AG04449 (cell line): ENCODE data around the gene TMEM140.

ENCODE experiments used
- CTCF ChIA-PET: fragments of 350-600 bp; formaldehyde crosslinking; extraction: SDS; loops from one replicate; lab custom pipeline; 2021; ENCODE audit warnings: antibody characterized with exemption; lab: Yijun Ruan, JAX
- POLR2A ChIA-PET: fragments of 400-600, 350-600 bp; formaldehyde crosslinking; extraction: SDS; loops from one replicate; lab custom pipeline; 2020; ENCODE audit warnings: antibody characterized with exemption, inconsistent platforms; lab: Yijun Ruan, JAX
- DNase-seq: peaks from one replicate; pipeline ENCODE4 v3.0.0-alpha.2; 2010; ENCODE audit warnings: low read depth, low spot score
- H3K4me3 ChIP-seq: 2 replicates; pipeline ENCODE4 v1.5.1; 2011; ENCODE audit warnings: low read depth, mild to moderate bottlenecking, control low read depth, low read length
- TF ChIP-seq, protein P1 (sequence below): IDR thresholded peaks from one replicate; pipeline ENCODE4 v1.5.1; 2011; ENCODE audit warnings: mild to moderate bottlenecking, moderate library complexity, low read length, control low read depth, inconsistent platforms; ENCODE audit not compliant: insufficient read depth; ENCODE audit errors: missing control alignments

The TMEM140 gene

DNA sequence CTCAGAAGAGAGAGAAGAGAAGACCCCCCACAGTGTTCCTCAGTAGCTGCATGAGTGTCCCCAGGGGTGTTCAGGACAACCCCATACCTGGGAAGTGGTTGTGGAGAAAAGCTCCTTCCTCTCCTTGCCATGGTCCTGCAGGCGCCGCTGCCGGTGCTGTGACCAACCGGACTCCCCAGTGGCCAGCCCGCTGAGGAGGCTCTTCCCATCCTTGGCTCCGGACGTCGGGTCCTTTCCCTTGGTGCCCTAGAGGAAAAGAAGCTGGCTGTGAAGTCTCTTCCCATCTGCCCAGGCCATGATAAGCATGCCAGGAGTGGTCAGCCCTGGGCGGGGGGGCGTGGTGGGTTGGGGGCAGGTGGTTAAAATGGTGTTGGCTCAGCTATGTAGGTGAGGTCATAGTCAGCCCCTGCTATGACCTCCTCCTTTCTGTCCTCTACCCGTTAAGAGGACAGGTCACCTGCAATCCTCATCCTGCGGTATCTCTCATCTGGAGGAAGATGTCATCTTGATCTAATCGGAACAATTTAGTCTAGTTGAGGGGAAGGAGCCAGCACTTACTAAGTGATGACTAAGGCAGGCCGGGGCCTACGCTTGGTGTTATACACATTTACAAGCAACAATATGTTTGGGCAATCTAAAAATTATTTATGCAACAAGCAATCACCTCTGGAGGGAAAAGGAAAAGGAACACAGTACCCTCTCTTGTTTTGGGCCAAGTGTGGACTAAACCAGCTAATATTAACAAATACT is 50.2 kb downstream of the TMEM140 start:
- CTCF ChIA-PET = interaction anchor here (1.1 kb wide), 1 partner anchor 12 kb away, joined by 3 read pairs; no protein-coding TSS in a partner anchor
- DNase-seq = no peak
- no peak overlapping the region for H3K4me3 ChIP-seq
- TF ChIP-seq, protein P1, sequence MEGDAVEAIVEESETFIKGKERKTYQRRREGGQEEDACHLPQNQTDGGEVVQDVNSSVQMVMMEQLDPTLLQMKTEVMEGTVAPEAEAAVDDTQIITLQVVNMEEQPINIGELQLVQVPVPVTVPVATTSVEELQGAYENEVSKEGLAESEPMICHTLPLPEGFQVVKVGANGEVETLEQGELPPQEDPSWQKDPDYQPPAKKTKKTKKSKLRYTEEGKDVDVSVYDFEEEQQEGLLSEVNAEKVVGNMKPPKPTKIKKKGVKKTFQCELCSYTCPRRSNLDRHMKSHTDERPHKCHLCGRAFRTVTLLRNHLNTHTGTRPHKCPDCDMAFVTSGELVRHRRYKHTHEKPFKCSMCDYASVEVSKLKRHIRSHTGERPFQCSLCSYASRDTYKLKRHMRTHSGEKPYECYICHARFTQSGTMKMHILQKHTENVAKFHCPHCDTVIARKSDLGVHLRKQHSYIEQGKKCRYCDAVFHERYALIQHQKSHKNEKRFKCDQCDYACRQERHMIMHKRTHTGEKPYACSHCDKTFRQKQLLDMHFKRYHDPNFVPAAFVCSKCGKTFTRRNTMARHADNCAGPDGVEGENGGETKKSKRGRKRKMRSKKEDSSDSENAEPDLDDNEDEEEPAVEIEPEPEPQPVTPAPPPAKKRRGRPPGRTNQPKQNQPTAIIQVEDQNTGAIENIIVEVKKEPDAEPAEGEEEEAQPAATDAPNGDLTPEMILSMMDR = no peak
- POLR2A ChIA-PET = interaction anchor here (1.8 kb wide), 1 partner anchor 11 kb away, joined by 3 read pairs; no protein-coding TSS in a partner anchor

DNA sequence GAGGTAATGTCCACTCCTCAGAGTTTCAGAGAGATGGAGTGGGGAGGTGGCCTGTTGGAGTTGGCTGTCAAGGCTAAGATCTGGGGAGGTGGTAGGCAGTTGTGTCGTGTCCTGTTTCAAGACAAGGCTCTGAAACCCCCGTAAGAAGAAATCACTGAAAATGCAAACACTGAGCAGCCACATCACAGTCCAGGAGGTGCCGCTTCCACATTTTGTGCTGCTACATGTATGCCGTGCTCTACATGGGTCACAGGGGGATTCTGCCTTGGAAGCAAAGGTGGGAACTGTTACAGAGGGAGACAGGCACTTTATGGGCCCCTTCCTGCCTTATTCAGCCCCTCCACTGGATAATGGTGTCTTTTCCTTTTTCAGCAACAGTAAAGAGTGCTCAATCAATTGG is 51.6 kb downstream of the TMEM140 start:
- no peak overlapping the region for H3K4me3 ChIP-seq
- CTCF ChIA-PET = no interaction called here
- TF ChIP-seq, protein P1 = no peak
- POLR2A ChIA-PET = no interaction called here
- DNase-seq = no peak

DNA sequence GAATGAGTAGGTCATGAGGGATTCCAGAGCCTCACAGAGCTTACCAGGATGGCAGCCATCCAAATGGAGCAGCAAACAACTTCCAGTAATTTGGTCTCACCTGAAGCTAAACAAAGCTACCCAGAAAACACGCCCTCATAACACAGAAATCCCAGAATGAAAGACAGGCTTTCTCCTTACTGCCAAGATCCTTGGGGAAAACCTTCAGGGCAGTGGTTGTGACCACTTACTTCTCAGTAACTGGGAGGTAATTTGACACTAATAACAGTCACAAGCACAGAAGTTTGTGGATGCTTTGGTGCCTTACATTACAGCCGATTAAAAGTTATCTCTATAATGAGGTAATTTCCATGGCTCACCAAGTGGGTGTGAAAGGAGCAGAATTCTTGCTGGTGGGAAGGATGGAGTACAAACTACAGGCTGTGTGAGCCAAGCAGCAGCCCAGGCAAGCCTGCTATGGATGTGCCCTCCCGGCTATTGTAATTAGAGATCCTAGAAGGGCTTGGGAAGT is 53.0 kb downstream of the TMEM140 start:
- POLR2A ChIA-PET = interaction anchor here (1.1 kb wide), 1 partner anchor 10 kb away, joined by 3 read pairs; no protein-coding TSS in a partner anchor
- no peak for DNase-seq
- TF ChIP-seq, protein P1 = no peak
- CTCF ChIA-PET = no interaction called here
- H3K4me3 ChIP-seq = no peak overlapping the region

DNA sequence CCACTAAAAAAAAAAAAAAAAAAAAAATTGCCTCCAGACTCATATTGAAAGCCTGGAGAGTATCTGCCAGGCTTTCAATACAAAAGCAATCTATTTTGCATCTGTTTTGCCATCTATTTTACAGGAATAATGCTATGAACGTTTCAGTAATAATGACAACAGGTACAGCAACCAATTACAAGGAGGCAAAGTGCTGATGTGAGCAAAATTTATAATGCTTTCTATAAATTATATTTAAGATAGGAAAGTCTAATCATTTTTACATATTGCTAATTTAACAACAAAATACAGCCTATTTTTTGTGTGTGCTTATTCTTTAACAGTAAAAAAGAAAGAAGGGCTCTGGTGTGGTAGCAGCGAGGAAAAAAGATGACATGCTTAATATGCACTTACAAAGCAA is 53.5 kb downstream of the TMEM140 start:
- ChIA-PET POLR2A (interaction anchor here (1.1 kb wide), 1 partner anchor 9 kb away, joined by 3 read pairs; no protein-coding TSS in a partner anchor), CTCF (no interaction called here)
- DNase-seq = no peak
- TF ChIP-seq, protein P1 = no peak
- no peak overlapping the region for H3K4me3 ChIP-seq

DNA sequence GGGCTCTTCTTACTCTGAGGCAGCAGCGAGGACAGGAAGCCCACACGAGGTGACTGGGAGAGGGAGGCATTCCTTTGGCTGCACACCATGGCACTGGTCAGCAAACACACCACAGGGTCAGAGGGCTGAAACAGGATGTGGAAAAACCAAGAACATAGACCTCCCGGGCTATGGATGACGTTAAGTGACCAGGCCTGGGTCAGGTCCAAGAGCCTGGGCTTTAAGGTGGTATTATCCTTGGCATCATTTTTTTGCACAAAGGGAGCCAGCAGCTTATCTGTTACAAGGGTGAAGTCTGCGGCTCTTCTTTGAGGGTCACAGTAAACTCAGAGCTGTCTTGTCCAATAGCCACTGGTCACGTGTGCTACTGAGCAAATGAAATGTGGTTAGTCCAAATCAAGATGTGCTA is 56.5 kb downstream of the TMEM140 start:
- DNase-seq = no peak
- TF ChIP-seq, protein P1 = no peak
- no peak overlapping the region for H3K4me3 ChIP-seq
- ChIA-PET POLR2A (interaction anchor here (1.1 kb wide), 1 partner anchor 11 kb away, joined by 3 read pairs; no protein-coding TSS in a partner anchor), CTCF (no interaction called here)

DNA sequence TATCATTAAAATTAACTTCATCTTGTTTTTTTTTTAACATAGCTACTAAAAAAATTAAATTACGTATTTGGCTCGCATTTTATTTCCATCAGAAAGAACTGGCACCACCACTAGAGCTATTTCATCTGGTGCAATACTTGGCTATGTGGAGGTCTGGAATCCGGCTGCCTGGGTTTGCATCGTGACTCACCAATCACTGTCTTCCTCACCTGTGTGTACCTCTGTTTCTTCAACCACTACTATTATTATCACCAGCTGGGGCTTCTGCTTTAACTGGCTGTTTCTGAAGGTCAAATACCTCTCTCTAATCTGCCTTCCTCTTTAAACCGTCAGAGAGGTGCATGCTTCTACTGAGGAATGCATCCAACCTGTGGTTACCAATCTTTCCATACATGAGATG is 57.0 kb downstream of the TMEM140 start:
- TF ChIP-seq, protein P1 = no peak
- POLR2A ChIA-PET = interaction anchor here (1.1 kb wide), 1 partner anchor 11 kb away, joined by 3 read pairs; no protein-coding TSS in a partner anchor
- no peak for DNase-seq
- CTCF ChIA-PET = no interaction called here
- no peak overlapping the region for H3K4me3 ChIP-seq
